SKM-1 treated with dmso at 0.1 percent for 144 hours (cell line): ENCODE results near the gene NEUROD2.
"Not testable (repeated sequence)": the region's sequence is repeated elsewhere in the genome, so short reads cannot be mapped to it uniquely, and the experiment has no call there.

Experiments
- DNase-seq: peaks from one replicate; lab custom pipeline; 2025; ENCODE audit not compliant: unreplicated experiment; lab: John Stamatoyannopoulos, UW

Gene NEUROD2

GRCh38 chr17:39603304-39604016, 4.3 kb downstream of the NEUROD2 start:
- DNase-seq: no peak

- DNase-seq: no peak
Measured at GRCh38 chr17:39602533-39603303, 5.0 kb downstream of the NEUROD2 start.

- DNase-seq: no peak
Measured at GRCh38 chr17:39601758-39602532, 5.8 kb downstream of the NEUROD2 start.

GRCh38 chr17:39600997-39601597, 6.6 kb downstream of the NEUROD2 start:
- no peak for DNase-seq

- no peak for DNase-seq
Measured at GRCh38 chr17:39600288-39600996, 7.3 kb downstream of the NEUROD2 start.

- no peak for DNase-seq
Measured at GRCh38 chr17:39599665-39600231, 8.0 kb downstream of the NEUROD2 start.

GRCh38 chr17:39599004-39599664, 8.6 kb downstream of the NEUROD2 start:
- DNase-seq: no peak

- no peak for DNase-seq
Measured at GRCh38 chr17:39598630-39599003, 9.1 kb downstream of the NEUROD2 start.

- no peak for DNase-seq
Measured at GRCh38 chr17:39598047-39598481, 9.7 kb downstream of the NEUROD2 start.

GRCh38 chr17:39597372-39598046, 10.2 kb downstream of the NEUROD2 start:
- DNase-seq: no peak

- no peak for DNase-seq
Measured at GRCh38 chr17:39596543-39597267, 11.0 kb downstream of the NEUROD2 start.

- no peak for DNase-seq
Measured at GRCh38 chr17:39595928-39596510, 11.7 kb downstream of the NEUROD2 start.

GRCh38 chr17:39595294-39595693, 12.4 kb downstream of the NEUROD2 start:
- no peak for DNase-seq

- DNase-seq: no peak
Measured at GRCh38 chr17:39593371-39593770, 14.3 kb downstream of the NEUROD2 start.

GRCh38 chr17:39591958-39592954, 15.5 kb downstream of the NEUROD2 start:
- no peak for DNase-seq

GRCh38 chr17:39590180-39590579, 17.5 kb downstream of the NEUROD2 start:
- not testable (repeated sequence) for DNase-seq

GRCh38 chr17:39582658-39583057, 25.1 kb downstream of the NEUROD2 start:
- no peak for DNase-seq
